Endothelial cell of hepatic sinusoid (primary cell): ENCODE results near the gene DTHD1.

Source experiments
- in situ Hi-C: cut with HindIII; loops from 2 replicates; pipeline ENCODE4 v1.10.0; 2017; ENCODE audit warnings: low sequenced_read_pairs

Gene DTHD1

GRCh38 chr4:36338973-36339372 is 57.6 kb downstream of the DTHD1 start:
- in situ Hi-C loops: no loop called here

- in situ Hi-C loops: no loop called here
These were observed 60.5 kb downstream of the DTHD1 start for GRCh38 chr4:36341936-36342335.

GRCh38 chr4:36343501-36344175 is 62.2 kb downstream of the DTHD1 start:
- in situ Hi-C loops: no loop called here

- in situ Hi-C loops: no loop called here
These were observed 67.1 kb downstream of the DTHD1 start for GRCh38 chr4:36348403-36348938.

- in situ Hi-C loops: no loop called here
These were observed 68.6 kb downstream of the DTHD1 start for GRCh38 chr4:36349938-36350549.

GRCh38 chr4:36351082-36351666 is 69.8 kb downstream of the DTHD1 start:
- in situ Hi-C loops: no loop called here

- in situ Hi-C loops: no loop called here
These were observed 72.6 kb downstream of the DTHD1 start for GRCh38 chr4:36353998-36354397.

- in situ Hi-C loops: no loop called here
These were observed 76.8 kb downstream of the DTHD1 start for GRCh38 chr4:36358173-36358572.

GRCh38 chr4:36360755-36361154 is 79.3 kb downstream of the DTHD1 start:
- in situ Hi-C loops: no loop called here

GRCh38 chr4:36363024-36363423 is 81.6 kb downstream of the DTHD1 start:
- in situ Hi-C loops: no loop called here

GRCh38 chr4:36374836-36375511 is 93.6 kb downstream of the DTHD1 start:
- in situ Hi-C loops: no loop called here

- in situ Hi-C loops: no loop called here
These were observed 104.6 kb downstream of the DTHD1 start for GRCh38 chr4:36385951-36386571.

GRCh38 chr4:36386691-36387090 is 105.3 kb downstream of the DTHD1 start:
- in situ Hi-C loops: no loop called here

- in situ Hi-C loops: no loop called here
These were observed 107.3 kb downstream of the DTHD1 start for GRCh38 chr4:36388710-36389109.

- in situ Hi-C loops: no loop called here
These were observed 110.0 kb downstream of the DTHD1 start for GRCh38 chr4:36391411-36391810.

GRCh38 chr4:36392024-36392423 is 110.6 kb downstream of the DTHD1 start:
- in situ Hi-C loops: no loop called here

GRCh38 chr4:36392916-36393315 is 111.5 kb downstream of the DTHD1 start:
- in situ Hi-C loops: no loop called here
